GM12878 (cell line): ENCODE results near the gene SORL1.

Experiments
- BMI1 ChIP-seq: fragments of 450-650 bp; IDR thresholded peaks from 2 replicates; pipeline ENCODE4 v1.6.1; 2016; ENCODE audit warnings: mild to moderate bottlenecking, moderate library complexity, borderline replicate concordance
- CREB1 ChIP-seq: IDR thresholded peaks from 2 replicates; pipeline ENCODE4 v1.6.1; 2012; ENCODE audit warnings: low read depth, mild to moderate bottlenecking, inconsistent platforms
- EZH2 ChIP-seq: IDR thresholded peaks from 2 replicates; pipeline ENCODE4 v1.6.1; 2012; ENCODE audit warnings: low read depth, mild to moderate bottlenecking, control low read depth, inconsistent platforms, low read length, borderline replicate concordance; ENCODE audit not compliant: control insufficient read depth
- RAD21 ChIP-seq: IDR thresholded peaks from 2 replicates; pipeline ENCODE4 v1.6.1; 2011; ENCODE audit warnings: mild to moderate bottlenecking, low read depth, low read length, moderate library complexity; ENCODE audit not compliant: insufficient read depth
- RAD51 ChIP-seq: fragments of 450-650 bp; IDR thresholded peaks from 2 replicates; pipeline ENCODE4 v1.6.1; 2016; ENCODE audit warnings: moderate library complexity, mild to moderate bottlenecking, inconsistent platforms
- SIX5 ChIP-seq: IDR thresholded peaks from 2 replicates; pipeline ENCODE4 v1.6.1; 2011; ENCODE audit warnings: mild to moderate bottlenecking, low read depth, low read length, moderate library complexity; ENCODE audit not compliant: severe bottlenecking
- TF ChIP-seq, protein P1 (sequence below), 3 experiments: IDR thresholded peaks in 2 of 3; conservative IDR thresholded peaks in 1 of 3; 2 replicates each; pipeline ENCODE4 v1.5.1; 2011; ENCODE audit warnings: low read depth in 3 of 3, low read length in 3 of 3, mild to moderate bottlenecking in 3 of 3, control low read depth in 2 of 3, moderate library complexity in 2 of 3, inconsistent platforms in 1 of 3, mixed read lengths in 1 of 3; ENCODE audit not compliant: control insufficient read depth in 2 of 3, insufficient read depth in 1 of 3; ENCODE audit errors: extremely low read depth in 1 of 3

DNA sequence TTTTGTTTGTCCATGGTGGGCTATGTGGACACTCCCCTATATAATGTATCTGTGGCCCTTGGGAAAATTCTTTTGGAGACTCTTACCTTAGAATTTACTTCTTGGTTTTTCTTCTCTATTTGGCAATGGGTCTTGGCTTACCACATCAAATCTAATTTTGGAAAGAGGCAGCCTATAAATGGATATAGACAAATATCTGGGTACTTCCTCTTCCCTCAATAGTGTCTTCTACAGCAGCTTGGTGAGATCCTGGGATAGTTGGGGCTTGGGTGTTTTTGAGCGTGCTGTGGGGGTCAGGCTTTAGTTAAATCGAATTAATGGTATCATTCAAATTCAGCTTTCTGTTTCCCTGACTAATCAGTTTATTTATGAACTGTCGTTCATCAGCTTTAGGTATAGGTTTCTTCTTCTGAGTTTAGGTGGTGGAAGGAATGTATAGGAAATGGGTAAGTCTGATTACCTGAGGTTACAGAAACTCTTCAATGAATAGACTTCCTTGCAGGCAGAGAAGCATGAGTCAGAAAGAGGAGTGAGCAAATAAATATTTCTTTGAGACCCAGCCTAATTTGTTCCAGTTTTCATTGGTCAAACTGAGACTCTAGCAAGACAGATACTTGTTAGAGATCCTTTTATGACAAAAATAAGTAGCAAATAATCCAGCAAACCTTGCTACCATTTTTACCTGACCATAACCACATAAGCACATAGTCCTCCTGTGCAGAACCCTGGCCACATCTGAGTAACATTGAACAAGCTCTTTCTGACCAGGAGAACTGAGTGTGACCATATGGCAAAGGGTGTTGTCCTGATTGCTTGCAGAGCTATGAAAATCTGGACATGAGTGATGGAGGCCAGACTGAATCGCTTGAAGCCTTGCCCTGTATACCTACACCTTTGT, 69.3 kb downstream of the SORL1 start:
- TF ChIP-seq CREB1 (0 out of 2 replicates have a peak, but pooled peaks have one; percentile 15), SIX5 (no peak), BMI1 (no peak), EZH2 (no peak), RAD51 (no peak), RAD21 (no peak)
- TF ChIP-seq, protein P1, sequence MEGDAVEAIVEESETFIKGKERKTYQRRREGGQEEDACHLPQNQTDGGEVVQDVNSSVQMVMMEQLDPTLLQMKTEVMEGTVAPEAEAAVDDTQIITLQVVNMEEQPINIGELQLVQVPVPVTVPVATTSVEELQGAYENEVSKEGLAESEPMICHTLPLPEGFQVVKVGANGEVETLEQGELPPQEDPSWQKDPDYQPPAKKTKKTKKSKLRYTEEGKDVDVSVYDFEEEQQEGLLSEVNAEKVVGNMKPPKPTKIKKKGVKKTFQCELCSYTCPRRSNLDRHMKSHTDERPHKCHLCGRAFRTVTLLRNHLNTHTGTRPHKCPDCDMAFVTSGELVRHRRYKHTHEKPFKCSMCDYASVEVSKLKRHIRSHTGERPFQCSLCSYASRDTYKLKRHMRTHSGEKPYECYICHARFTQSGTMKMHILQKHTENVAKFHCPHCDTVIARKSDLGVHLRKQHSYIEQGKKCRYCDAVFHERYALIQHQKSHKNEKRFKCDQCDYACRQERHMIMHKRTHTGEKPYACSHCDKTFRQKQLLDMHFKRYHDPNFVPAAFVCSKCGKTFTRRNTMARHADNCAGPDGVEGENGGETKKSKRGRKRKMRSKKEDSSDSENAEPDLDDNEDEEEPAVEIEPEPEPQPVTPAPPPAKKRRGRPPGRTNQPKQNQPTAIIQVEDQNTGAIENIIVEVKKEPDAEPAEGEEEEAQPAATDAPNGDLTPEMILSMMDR (IDR thresholded peaks at IDR 0.05 in 2 of 3, conservative IDR thresholded peaks at IDR 0.05 in 1 of 3; ENCODE audit: control insufficient read depth in 2 of 3, extremely low read depth in 1 of 3, insufficient read depth in 1 of 3, low read depth in 3 of 3, low read length in 3 of 3) = no peak
